T-helper 17 cell (primary cell): Measurements from ENCODE around the gene MARS1. TPM values are rescaled to one million over a fixed set of nuclear protein-coding genes. Genes with fewer than 3 reads are reported as not detected.
A peak's percentile ranks its signal among the peaks of the same experiment; 100 is the strongest.

Experiments
- ATAC-seq: fragments of 150-1000 bp; cut with Tn5 transposase; 2 replicates; pipeline ENCODE4 v1.10.0; 2021; ENCODE audit warnings: mild to moderate bottlenecking, moderate library complexity
- DNase-seq, 3 donors: peaks; one replicate each; pipeline versions ENCODE4 v3.0.0 to v3.0.0-alpha.2; 2020 to 2021
- H3K9me3 ChIP-seq: one replicate; pipeline ENCODE4 v1.7.0; 2013; ENCODE audit warnings: low read length, mild to moderate bottlenecking; ENCODE audit not compliant: control insufficient read depth, poor library complexity, severe bottlenecking
- H3K27ac Mint-ChIP-seq: one replicate; pipeline ENCODE4 v1.8.0; 2022; ENCODE audit warnings: mild to moderate bottlenecking, moderate library complexity, mixed read lengths
- H3K27me3 Mint-ChIP-seq: one replicate; pipeline ENCODE4 v1.8.0; 2022; ENCODE audit warnings: mixed read lengths
- H3K36me3 Mint-ChIP-seq: one replicate; pipeline ENCODE4 v1.8.0; 2022; ENCODE audit warnings: low read depth, mixed read lengths
- H3K4me1 Mint-ChIP-seq: one replicate; pipeline ENCODE4 v1.8.0; 2022; ENCODE audit warnings: mild to moderate bottlenecking, mixed read lengths
- H3K4me3 Mint-ChIP-seq: one replicate; pipeline ENCODE4 v1.8.0; 2022; ENCODE audit warnings: mild to moderate bottlenecking, moderate library complexity, mixed read lengths
- total RNA-seq, 4 donors: library from RNA in 2 of 4; stranded (reverse) in 2 of 4; gene quantifications; one replicate each; pipeline ENCODE4 v1.2.3 and lab custom pipeline; 2022 to 2026

Gene MARS1
- total RNA-seq, 2 donors from 2014 or later: 175 to 180 TPM

DNA sequence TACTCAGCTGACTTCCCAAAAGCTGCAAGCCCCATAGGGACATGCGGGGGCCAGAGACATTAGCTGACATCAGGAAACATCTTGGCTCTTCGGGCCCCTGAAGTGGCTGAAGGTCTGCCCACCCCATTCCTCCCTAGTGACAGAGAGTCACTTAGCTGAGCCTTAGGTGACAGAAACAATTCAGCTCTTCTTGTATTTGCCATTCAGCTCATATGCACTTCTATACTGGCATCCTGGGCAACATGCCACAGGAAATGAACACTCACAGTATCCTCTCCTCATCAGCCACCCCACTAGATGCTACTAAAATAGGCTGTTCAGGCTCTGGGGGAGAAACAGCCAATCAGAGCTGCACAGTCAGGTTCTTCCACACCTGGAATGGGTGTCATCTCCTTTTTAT is 55.7 kb downstream of the MARS1 start:
- H3K4me3 Mint-ChIP-seq: no peak overlapping the region
- DNase-seq (no peak), ATAC-seq (no peak)
- H3K9me3 ChIP-seq: no peaks in the 10 kb centered on the region
- H3K27ac Mint-ChIP-seq: no peak overlapping the region
- H3K27me3 Mint-ChIP-seq: no peaks in the 10 kb centered on the region
- H3K36me3 Mint-ChIP-seq: no peaks in the 10 kb centered on the region
- peaks cover 30% of the 10 kb centered on the region for H3K4me1 Mint-ChIP-seq

DNA sequence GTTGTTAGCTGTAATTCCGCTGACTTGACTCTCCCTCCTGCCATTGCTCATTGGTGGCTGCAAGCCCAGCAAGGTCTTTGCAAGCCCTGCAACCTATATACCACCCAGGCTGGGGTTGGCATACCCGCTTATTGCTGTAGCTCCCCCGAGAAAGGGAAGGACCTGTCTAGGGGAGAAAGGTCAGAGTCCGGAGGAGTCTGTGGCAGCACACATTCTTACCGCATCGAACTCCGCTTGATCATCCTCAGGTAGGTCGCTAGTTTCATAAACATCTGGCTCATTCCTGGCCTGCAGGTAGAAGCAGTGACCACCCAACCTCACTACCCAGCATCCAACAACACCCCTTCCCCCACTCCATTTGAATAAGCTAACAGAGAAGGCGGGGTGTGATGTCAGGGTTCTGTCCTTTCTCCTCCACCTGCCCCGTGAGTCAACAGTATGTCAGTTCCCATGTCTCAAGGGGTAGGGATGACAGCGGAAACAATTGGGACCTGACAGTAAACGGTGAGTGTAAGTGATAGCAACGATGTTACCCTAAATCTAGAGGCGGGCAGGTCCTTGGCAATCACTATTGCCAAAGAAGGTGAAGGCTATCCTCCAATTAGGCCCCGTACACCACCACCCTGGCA is 58.1 kb downstream of the MARS1 start:
- ATAC-seq: no peak
- no peak for DNase-seq
- H3K9me3 ChIP-seq: no peaks in the 10 kb centered on the region
- H3K27ac Mint-ChIP-seq: peak overlapping the region; percentile 94
- H3K36me3 Mint-ChIP-seq: no peaks in the 10 kb centered on the region
- peak overlapping the region; percentile 97 for H3K4me3 Mint-ChIP-seq
- peaks cover 40% of the 10 kb centered on the region for H3K4me1 Mint-ChIP-seq
- no peaks in the 10 kb centered on the region for H3K27me3 Mint-ChIP-seq

DNA sequence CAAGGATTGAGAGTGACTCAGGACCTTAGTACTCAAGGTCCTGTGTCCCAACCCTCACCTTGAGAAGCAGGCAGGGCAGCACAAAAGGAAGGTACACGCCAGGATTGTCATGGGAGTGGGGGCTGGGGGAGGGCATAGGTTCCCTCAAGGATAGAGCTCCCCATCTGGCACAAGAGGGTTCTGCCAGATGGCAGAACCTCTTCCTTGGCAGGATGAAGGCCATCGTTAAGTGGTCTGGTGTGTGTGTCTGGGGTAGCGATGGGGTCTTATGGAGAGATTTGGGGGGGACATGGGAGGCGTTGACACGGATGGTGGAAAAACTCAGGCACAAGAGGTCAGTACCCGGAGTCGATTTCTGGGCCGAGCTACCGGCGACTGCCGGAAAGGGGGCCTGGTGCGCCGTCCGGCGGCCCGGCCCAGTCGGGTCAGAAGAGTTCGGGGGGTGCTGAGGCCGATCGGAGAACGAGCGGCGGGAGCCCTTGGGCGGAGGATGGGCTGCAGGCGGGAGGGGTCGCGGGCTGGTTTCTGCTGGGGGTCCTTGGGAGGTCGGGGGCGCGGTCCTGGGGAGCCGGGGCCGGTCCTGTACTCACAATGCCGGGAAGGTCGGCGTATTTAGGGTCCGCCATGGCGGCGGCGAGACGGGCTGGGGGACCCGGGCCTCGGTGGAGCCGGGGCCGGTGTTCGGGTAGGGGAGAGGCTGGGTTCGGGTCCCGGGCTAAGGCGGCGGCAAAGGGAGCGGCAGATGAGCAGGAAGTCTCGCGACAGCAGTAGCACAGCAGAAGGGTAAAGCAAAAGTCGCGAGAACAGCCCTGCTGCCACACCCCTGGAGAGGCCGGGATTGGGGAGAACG is 58.8 kb downstream of the MARS1 start, which contains the start of gene DCTN2:
Gene DCTN2, minus strand, starts transcription at position 755 of the 850 bp plus-strand sequence. Its CDS starts 129 bp downstream, at position 626.
- H3K27ac Mint-ChIP-seq: peak within 1 kb of the TSS; percentile 94
- peak; percentile 77 to 86 (median 82) for DNase-seq

DNA sequence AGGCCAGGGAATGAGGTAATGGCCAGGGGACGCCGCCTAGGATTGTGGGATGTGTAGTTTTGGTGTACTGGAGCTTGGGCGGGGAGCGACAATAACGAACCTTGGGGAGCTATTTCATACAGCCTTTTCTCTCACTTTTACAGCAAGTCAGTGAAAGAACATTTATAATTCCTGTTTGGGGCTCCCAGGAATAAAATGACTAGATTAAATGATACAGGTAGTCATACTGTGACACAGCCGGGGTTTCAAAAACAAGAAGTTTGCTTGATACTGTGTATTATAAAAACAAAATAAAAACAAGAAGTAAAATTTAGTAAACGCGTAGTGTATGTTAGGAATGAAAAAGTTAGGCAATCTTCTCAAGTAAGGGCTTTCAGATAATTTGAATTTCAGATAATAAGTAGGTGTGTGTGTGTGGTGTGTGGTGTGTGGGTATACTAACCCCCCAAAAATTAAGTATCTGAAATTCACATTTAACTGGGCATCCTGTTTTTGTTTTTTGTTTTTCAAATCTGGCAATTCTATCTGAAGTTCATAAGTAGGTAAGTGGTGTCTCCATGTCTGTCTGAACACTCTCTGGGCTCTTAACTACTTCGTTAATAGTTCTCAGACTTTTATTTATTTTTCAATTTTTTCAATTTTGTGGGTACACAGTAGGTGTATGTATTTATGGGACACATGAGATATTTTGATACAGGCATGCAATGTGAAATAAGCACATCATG is 59.6 kb downstream of the MARS1 start:
- peaks cover 40% of the 10 kb centered on the region for H3K4me1 Mint-ChIP-seq
- no peak for DNase-seq
- no peak for ATAC-seq
- no peaks in the 10 kb centered on the region for H3K9me3 ChIP-seq
- peak overlapping the region; percentile 97 for H3K4me3 Mint-ChIP-seq
- H3K27ac Mint-ChIP-seq: peak overlapping the region; percentile 94
- H3K27me3 Mint-ChIP-seq: no peaks in the 10 kb centered on the region
- no peaks in the 10 kb centered on the region for H3K36me3 Mint-ChIP-seq

More for the DNA sequence above, 58.8 kb downstream of the MARS1 start, which contains the start of gene DCTN2:
- Mint-ChIP-seq H3K4me1 (peaks cover 40% of the 10 kb centered on the region), H3K27me3 (no peaks in the 10 kb centered on the region), H3K36me3 (no peaks in the 10 kb centered on the region), H3K4me3 (peak within 1 kb of the TSS; percentile 97)
- peak; percentile 98 for ATAC-seq
- H3K9me3 ChIP-seq: no peaks in the 10 kb centered on the region

DNA sequence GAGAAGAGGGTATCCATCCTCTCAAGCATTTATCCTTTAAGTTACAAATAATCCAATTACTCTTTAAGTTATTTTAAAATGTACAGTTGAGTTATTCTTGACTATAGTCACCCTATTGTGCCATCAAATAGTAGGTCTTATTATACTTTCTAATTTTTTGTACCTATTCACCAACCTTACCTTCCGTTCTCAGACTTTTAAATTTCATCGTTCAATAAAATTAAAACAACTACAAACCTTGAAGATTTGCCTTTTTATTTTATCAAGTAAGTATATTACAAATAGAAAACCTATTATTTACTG is 60.1 kb downstream of the MARS1 start:
- no peak for DNase-seq
- H3K4me3 Mint-ChIP-seq: peak overlapping the region; percentile 97
- no peaks in the 10 kb centered on the region for H3K36me3 Mint-ChIP-seq

DNA sequence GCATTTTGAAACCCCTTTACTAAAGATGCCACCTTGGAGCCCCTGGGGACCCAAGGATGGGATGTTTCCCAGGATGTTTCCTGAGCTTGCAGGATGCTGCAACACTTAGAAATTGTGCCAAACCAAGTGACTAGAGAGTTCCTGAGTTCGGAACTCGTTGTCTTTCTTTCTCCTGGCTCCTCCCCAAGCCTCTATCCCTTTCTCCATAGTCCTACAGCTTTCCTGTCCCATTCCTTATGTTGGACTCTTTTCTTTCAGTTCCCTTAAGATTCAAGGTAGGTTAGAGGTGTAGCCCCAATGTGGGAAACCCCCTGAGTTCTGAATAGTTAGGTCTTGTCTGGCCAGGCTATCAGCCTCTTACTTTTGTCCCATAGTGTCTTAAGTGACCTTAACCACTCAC is 60.6 kb downstream of the MARS1 start:
- no peaks in the 10 kb centered on the region for H3K9me3 ChIP-seq
- H3K27ac Mint-ChIP-seq: no peak overlapping the region
- H3K27me3 Mint-ChIP-seq: peaks cover 4% of the 10 kb centered on the region
- H3K36me3 Mint-ChIP-seq: no peaks in the 10 kb centered on the region
- ATAC-seq: no peak
- peak overlapping the region; percentile 1 for H3K4me3 Mint-ChIP-seq
- no peak for DNase-seq
- peaks cover 40% of the 10 kb centered on the region for H3K4me1 Mint-ChIP-seq

More for the DNA sequence above, 60.1 kb downstream of the MARS1 start:
- H3K9me3 ChIP-seq: no peaks in the 10 kb centered on the region
- no peak overlapping the region for H3K27ac Mint-ChIP-seq
- no peaks in the 10 kb centered on the region for H3K27me3 Mint-ChIP-seq
- ATAC-seq: no peak
- H3K4me1 Mint-ChIP-seq: peaks cover 40% of the 10 kb centered on the region

DNA sequence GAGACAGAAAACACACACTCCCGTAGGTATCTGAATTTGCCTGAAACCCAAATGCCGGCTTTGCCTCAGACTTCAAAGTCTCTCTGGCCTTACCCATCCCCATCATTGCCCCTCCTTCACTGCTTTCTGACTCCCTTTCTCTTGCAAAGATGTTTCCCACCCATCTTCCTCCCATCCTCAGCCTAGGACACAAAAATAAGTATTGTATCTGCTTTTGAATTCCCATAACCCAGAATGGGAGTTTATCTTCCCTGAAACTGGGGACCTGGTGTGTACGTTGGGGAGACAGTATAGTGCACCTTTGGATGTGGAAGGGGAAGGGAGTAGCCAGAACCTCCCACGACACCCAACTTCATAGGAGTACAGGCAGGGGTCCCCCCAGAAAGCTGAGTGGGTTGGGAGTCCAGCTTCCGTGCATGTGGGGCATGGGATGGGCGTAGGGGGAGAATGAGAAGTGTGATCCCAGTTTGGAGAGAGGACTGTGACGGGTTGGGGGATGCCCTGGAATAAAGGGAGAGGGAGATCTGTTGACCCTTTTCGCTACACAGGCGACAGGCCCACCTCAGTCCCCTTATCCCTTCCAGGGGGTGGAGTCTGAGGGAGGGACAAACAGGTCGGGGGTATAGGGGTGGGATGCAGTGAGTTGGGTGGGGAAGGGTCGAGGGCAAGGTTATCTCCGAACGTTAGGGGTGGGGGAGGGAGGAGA is 61.5 kb downstream of the MARS1 start:
- DNase-seq (no peak), ATAC-seq (no peak)
- Mint-ChIP-seq H3K4me1 (peaks cover 42% of the 10 kb centered on the region), H3K27ac (no peak overlapping the region), H3K27me3 (peaks cover 12% of the 10 kb centered on the region), H3K4me3 (peak overlapping the region; percentile 89), H3K36me3 (no peaks in the 10 kb centered on the region)
- H3K9me3 ChIP-seq: no peaks in the 10 kb centered on the region

DNA sequence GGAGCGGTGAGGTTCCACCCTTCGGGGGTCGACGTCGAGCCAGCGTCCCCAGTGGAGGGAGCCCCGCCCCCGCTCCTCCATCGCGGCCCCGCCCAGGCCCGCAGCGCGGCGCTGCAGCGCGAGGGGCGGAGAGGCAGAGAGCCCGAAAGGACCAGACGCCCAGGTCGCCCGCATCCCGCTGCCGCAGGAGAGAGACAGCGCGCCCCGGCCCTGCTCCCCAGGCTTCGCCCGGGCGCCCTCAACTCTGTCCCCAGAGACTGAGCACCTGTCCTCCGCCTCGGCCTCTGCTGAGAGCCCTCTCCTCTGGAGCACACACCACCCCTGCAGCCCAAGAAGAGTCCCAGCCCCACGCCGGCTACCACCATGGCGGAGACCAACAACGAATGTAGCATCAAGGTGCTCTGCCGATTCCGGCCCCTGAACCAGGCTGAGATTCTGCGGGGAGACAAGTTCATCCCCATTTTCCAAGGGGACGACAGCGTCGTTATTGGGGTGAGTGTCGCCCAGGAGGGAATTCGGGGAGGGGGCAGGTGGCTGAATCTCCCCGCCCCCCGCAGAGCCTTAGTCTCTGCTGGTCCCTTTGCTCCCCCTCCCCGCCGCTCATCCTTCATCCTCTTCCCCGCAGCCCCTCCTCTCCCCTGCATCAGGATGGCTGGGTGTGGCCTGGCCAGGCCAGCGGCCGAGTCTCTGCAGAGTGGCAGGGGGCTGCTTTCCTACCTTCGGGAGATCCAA is 62.2 kb downstream of the MARS1 start, which contains the start of gene KIF5A:
Gene KIF5A, plus strand, starts transcription at position 136 of the 732 bp plus-strand sequence. Its CDS starts 228 bp downstream, at position 364.
- Mint-ChIP-seq H3K27ac (peak within 1 kb of the TSS; percentile 47), H3K4me3 (peak within 1 kb of the TSS; percentile 89)

DNA sequence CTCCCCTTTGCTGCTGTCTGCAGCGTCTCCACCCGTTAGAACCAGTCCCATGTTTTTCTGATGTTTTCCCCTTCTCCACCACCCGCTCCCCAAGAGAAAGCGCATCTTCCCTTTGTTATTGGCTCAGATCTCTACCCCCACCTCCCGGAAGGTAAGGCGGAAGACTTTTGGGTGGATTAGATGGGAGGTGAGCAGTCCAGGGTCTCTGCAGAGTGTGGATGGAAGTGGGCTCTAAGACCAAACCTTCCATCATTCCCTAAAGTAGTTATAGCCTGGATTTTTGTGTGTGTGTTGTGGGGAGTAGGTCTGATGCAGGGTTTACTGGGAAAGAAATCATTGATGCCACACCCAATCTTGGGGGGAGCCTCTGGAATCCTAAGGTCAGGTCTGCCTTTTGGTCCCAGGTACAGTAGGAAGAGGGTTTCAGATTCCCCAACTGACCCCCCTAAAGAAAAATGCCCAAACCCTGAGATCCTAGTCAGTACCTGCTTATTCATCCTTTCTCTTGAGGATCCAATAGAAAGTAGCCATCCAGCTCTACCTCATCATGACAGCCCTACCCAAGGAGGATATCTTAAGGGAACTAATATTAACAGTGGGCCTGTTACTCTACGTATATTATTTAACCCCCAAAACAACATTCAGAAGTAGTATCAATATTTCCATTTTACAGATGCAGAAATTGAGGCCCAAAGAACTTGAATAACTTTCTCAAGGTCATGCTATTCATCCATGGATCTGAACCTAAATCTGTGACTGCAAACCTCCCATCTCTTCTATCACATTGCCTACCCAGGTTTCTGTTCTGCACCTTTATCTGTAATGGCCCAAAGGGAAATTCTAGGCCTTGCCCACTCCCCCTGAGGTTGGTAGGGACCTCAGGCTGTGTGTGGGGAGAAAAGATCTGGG is 63.0 kb downstream of the MARS1 start:
- ATAC-seq (no peak), DNase-seq (no peak)
- peak overlapping the region; percentile 47 for H3K27ac Mint-ChIP-seq
- peaks cover 31% of the 10 kb centered on the region for H3K4me1 Mint-ChIP-seq
- peaks cover 15% of the 10 kb centered on the region for H3K27me3 Mint-ChIP-seq
- H3K4me3 Mint-ChIP-seq: peak overlapping the region; percentile 83
- no peaks in the 10 kb centered on the region for H3K36me3 Mint-ChIP-seq
- no peaks in the 10 kb centered on the region for H3K9me3 ChIP-seq

More for the DNA sequence above, 62.2 kb downstream of the MARS1 start, which contains the start of gene KIF5A:
- ATAC-seq (peak; percentile 49), DNase-seq (peak in 2 of 3 donors; percentile 49 to 54)
- Mint-ChIP-seq H3K4me1 (peaks cover 38% of the 10 kb centered on the region), H3K36me3 (no peaks in the 10 kb centered on the region), H3K27me3 (peaks cover 15% of the 10 kb centered on the region)
- H3K9me3 ChIP-seq: no peaks in the 10 kb centered on the region

DNA sequence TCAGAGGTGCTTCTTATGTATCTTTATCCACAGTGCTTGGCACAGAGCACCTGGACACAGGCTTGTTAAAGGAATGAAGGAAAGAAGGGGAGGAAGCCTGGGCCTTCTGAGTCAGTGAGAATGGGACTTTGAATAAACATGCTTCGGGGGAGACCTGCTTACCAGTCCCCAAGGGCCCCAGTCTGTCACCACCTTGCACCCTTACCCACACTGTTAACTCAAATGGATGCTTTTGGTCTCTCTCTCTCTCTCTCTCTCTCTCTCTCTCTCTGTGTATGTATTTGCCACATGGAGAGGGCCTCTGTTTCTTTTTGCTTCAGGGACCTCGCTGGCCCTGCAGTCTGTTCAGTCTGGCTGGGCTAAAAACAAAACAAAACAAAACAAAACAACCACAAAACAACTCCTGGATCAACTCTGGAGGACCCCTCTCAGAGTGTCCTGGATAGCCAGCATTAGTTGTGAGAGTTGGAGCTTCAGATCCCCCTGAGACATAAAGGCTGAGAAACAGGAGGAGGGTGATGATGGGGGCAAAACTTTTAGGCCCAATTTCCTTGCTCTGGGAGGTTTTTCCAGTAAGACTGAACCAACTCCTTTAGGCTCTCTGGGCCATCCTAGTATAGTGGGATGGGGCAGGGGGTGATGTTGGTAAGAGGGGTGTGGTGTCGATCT is 63.9 kb downstream of the MARS1 start:
- Mint-ChIP-seq H3K27me3 (peaks cover 18% of the 10 kb centered on the region), H3K36me3 (no peaks in the 10 kb centered on the region), H3K4me1 (peaks cover 26% of the 10 kb centered on the region), H3K4me3 (peak overlapping the region; percentile 66), H3K27ac (no peak overlapping the region)
- no peak for ATAC-seq
- H3K9me3 ChIP-seq: no peaks in the 10 kb centered on the region
- DNase-seq: no peak

DNA sequence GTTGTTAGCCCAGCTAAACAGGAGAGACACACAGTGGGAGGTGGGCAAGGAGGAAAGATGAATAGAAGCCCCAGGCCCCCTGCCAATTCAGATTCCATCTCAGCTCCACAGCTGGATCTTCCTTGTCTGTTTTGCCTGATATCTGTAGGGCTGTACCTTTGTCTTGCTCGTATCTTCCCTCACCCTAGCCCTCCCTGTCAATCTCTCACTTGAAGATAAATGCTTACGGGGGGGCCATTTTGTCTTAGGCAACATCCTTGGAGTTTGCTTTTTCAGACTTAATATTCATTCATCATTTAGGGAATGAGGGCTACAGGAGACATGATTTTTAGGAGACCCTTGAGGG is 64.4 kb downstream of the MARS1 start:
- peaks cover 23% of the 10 kb centered on the region for H3K4me1 Mint-ChIP-seq
- no peak overlapping the region for H3K27ac Mint-ChIP-seq
- ATAC-seq (no peak), DNase-seq (no peak)
- H3K36me3 Mint-ChIP-seq: no peaks in the 10 kb centered on the region
- peaks cover 20% of the 10 kb centered on the region for H3K27me3 Mint-ChIP-seq
- no peaks in the 10 kb centered on the region for H3K9me3 ChIP-seq
- H3K4me3 Mint-ChIP-seq: no peak overlapping the region
